Ishikawa (cell line): ENCODE data around the gene ADPRS.
A peak's percentile ranks its signal among the peaks of the same experiment; 100 is the strongest.

Experiments
- CEBPB ChIP-seq: IDR thresholded peaks from 2 replicates; pipeline ENCODE4 v1.6.1; 2012
- CREB1 ChIP-seq: IDR thresholded peaks from 2 replicates; pipeline ENCODE4 v1.6.1; 2012; ENCODE audit warnings: low read depth
- EGR1 ChIP-seq: IDR thresholded peaks from 2 replicates; pipeline ENCODE4 v1.6.1; 2012
- EP300 ChIP-seq: IDR thresholded peaks from 2 replicates; pipeline ENCODE4 v1.6.1; 2012; ENCODE audit warnings: borderline replicate concordance
- FOXM1 ChIP-seq: IDR thresholded peaks from 2 replicates; pipeline ENCODE4 v1.6.1; 2012; ENCODE audit warnings: low read depth, borderline replicate concordance
- NFIC ChIP-seq: IDR thresholded peaks from 2 replicates; pipeline ENCODE4 v1.6.1; 2012
- RAD21 ChIP-seq: IDR thresholded peaks from 2 replicates; pipeline ENCODE4 v1.6.1; 2012; ENCODE audit warnings: low read depth
- TAF1 ChIP-seq: IDR thresholded peaks from 2 replicates; pipeline ENCODE4 v1.6.1; 2012; ENCODE audit warnings: low read depth, mild to moderate bottlenecking
- TCF12 ChIP-seq: IDR thresholded peaks from 2 replicates; pipeline ENCODE4 v1.6.1; 2012; ENCODE audit warnings: low read depth
- TEAD4 ChIP-seq: IDR thresholded peaks from 2 replicates; pipeline ENCODE4 v1.6.1; 2012
- YY1 ChIP-seq: IDR thresholded peaks from 2 replicates; pipeline ENCODE4 v1.6.1; 2012; ENCODE audit warnings: low read depth
- ZBTB7A ChIP-seq: IDR thresholded peaks from 2 replicates; pipeline ENCODE4 v1.6.1; 2012; ENCODE audit warnings: low read depth
- TF ChIP-seq, protein P1 (sequence below): IDR thresholded peaks from 2 replicates; pipeline ENCODE4 v1.6.1; 2012
- TF ChIP-seq, protein P2 (sequence below): IDR thresholded peaks from 2 replicates; pipeline ENCODE4 v1.6.1; 2012; ENCODE audit warnings: low read depth, mild to moderate bottlenecking
- TF ChIP-seq, protein P3 (sequence below): IDR thresholded peaks from 2 replicates; pipeline ENCODE4 v1.6.1; 2012

Gene ADPRS

DNA sequence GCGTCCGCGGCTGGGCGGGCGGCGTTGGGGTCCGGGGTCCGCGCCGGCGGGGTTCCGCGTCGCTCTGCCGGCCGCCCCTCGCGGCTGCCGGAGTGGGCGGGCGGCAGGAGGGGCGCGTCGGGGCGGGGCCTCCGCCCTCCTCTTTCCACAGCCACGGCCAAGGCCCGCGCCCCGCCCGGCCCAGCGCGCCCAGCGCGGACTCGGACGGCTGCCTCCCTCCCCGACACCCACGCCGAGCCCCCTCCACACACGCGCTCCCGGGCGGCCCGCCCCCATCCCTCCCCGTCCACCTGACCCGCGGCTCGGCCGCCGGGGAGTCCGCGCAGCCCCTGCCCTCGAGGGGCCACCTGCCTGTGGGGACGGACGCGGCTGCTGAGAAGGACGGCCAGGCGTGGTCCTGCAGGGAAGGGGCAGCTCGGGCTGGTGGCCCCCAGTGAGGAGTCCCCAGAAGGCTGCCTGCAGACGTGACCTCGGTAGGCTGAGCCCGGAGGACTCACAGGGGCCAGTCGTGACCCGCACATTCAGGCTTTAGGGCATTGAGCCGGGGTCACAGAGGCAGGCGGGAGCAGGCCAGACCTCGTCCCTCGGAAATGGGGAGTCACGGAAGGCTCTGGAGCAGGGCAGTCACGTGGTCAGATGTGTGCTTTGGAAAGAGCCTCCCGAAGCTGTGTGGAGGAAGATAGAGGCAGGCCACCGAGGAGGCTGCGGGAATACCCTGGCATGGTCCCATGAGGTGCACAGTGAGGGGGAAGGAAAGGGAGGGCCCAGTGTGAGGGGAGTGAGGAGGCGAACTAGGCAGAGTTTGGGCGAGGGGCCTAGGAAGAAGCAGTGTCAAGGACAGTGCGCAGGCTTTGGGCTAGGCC is 36.7 kb downstream of the ADPRS start, which contains the start of gene COL8A2:
COL8A2 (minus strand) TSS at position 94 of the 863 bp plus-strand sequence. CDS start 24,980 bp downstream, outside the sequence.
- peak; percentile 45; the same call in 1 of the 2 replicates for TF ChIP-seq EGR1
- TF ChIP-seq, protein P1, sequence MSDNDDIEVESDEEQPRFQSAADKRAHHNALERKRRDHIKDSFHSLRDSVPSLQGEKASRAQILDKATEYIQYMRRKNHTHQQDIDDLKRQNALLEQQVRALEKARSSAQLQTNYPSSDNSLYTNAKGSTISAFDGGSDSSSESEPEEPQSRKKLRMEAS: peak; percentile 28; the same call in 1 of the 2 replicates
- TF ChIP-seq EP300: no peak
- TF ChIP-seq TCF12: no peak
- TF ChIP-seq NFIC: no peak
- TF ChIP-seq CREB1: no peak
- no peak for TF ChIP-seq CEBPB
- no peak for TF ChIP-seq RAD21
- peak; percentile 41; the same call in 1 of the 2 replicates for TF ChIP-seq ZBTB7A
- TF ChIP-seq, protein P2, sequence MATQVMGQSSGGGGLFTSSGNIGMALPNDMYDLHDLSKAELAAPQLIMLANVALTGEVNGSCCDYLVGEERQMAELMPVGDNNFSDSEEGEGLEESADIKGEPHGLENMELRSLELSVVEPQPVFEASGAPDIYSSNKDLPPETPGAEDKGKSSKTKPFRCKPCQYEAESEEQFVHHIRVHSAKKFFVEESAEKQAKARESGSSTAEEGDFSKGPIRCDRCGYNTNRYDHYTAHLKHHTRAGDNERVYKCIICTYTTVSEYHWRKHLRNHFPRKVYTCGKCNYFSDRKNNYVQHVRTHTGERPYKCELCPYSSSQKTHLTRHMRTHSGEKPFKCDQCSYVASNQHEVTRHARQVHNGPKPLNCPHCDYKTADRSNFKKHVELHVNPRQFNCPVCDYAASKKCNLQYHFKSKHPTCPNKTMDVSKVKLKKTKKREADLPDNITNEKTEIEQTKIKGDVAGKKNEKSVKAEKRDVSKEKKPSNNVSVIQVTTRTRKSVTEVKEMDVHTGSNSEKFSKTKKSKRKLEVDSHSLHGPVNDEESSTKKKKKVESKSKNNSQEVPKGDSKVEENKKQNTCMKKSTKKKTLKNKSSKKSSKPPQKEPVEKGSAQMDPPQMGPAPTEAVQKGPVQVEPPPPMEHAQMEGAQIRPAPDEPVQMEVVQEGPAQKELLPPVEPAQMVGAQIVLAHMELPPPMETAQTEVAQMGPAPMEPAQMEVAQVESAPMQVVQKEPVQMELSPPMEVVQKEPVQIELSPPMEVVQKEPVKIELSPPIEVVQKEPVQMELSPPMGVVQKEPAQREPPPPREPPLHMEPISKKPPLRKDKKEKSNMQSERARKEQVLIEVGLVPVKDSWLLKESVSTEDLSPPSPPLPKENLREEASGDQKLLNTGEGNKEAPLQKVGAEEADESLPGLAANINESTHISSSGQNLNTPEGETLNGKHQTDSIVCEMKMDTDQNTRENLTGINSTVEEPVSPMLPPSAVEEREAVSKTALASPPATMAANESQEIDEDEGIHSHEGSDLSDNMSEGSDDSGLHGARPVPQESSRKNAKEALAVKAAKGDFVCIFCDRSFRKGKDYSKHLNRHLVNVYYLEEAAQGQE: no peak
- TF ChIP-seq TAF1: no peak
- TF ChIP-seq, protein P3, sequence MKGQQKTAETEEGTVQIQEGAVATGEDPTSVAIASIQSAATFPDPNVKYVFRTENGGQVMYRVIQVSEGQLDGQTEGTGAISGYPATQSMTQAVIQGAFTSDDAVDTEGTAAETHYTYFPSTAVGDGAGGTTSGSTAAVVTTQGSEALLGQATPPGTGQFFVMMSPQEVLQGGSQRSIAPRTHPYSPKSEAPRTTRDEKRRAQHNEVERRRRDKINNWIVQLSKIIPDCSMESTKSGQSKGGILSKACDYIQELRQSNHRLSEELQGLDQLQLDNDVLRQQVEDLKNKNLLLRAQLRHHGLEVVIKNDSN: peak; percentile 54; the same call in 1 of the 2 replicates
- no peak for TF ChIP-seq FOXM1
- no peak for TF ChIP-seq TEAD4

DNA sequence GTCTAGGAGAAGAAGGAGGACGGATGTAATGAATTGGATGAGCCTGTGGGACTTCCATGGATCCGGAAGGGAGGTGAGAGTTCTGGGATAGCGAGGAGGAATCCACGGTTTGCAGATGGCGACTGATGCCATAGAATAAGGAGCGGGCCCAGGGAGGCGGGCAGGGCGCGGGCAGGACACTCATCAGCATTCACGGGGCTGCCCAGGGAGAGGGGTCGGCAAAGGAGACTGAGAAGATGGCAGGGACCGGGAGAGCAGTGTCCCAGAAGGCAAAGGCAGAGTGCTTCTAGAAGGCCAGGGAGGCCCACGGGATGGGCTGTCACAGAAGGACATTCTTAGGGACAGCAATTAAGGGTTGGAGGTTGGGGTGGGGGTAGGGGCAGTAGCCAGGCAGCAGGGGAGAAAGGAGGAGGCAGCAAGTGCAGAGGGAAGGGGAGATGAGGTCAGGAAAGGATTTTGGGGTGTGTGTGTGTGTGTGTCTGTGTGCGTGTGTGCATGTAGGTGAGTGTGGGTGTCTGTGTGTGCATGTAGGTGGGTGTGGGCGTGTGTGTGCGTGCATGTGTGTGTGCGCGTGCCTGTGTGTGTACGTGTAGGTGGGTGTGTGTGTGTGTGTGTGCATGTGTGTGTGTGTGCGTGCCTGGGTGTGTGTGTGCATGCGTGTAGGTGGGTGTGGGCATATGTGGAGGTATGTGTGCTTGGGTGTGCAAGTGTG is 37.5 kb downstream of the ADPRS start:
- TF ChIP-seq TEAD4 (no peak), FOXM1 (no peak), TCF12 (no peak), CREB1 (no peak), NFIC (no peak), TAF1 (no peak), EGR1 (no peak), RAD21 (no peak), EP300 (no peak), YY1 (no peak), ZBTB7A (no peak), CEBPB (no peak)
- TF ChIP-seq, protein P1: no peak
- TF ChIP-seq, protein P2: no peak
- TF ChIP-seq, protein P3: no peak

DNA sequence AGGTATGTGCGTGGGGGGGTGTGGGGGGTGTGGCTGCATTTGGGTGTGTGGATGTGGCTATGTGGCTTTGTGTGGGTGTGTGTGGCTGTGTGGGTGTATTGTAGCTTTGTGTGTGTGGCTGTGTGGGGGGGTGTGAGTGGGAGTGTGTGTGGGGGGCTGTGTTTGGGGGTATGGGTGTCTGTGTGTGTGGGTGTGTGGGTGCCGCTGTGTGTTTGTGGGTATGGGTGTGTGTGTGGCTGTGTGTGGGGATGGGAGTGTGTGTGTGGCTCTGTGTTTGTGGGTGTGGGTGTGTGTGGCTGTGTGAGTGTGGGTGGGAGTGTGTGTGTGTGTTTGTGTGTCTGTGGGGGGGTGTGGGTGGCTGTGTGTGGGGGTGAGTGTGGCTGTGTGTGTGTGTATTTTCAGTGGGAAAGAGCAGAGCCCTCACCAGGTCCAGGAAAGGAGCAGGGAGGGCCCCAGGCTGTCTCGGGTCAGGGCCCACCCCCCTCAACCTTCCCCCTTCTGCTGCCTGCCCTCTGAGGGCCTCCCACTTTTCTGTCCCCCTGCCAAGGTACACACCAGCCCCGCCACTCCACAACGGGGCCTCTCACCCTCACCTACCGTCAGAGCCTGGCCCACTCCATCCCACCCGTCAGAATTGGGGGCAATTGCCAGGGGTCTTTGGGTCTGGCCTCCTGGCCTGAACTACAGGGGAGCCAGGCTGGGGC is 38.3 kb downstream of the ADPRS start:
- TF ChIP-seq, protein P2: no peak
- TF ChIP-seq ZBTB7A (no peak), RAD21 (no peak), TEAD4 (no peak), TCF12 (no peak), FOXM1 (no peak), EGR1 (no peak), YY1 (no peak), CREB1 (no peak), EP300 (no peak), CEBPB (no peak), NFIC (no peak), TAF1 (no peak)
- TF ChIP-seq, protein P1: no peak
- TF ChIP-seq, protein P3: no peak
